NK-92 (cell line): ENCODE data around the gene KRT4.

Source experiments
- DNase-seq: peaks from one replicate; lab custom pipeline; 2025; ENCODE audit not compliant: unreplicated experiment; lab: John Stamatoyannopoulos, UW

Gene KRT4

GRCh38 chr12:52822771-52823510, 9.0 kb upstream of the KRT4 start:
- DNase-seq: no peak

GRCh38 chr12:52821826-52822660, 8.1 kb upstream of the KRT4 start:
- no peak for DNase-seq

- no peak for DNase-seq
Measured at GRCh38 chr12:52821071-52821730, 7.3 kb upstream of the KRT4 start.

- DNase-seq: no peak
Measured at GRCh38 chr12:52820521-52820920, 6.6 kb upstream of the KRT4 start.

GRCh38 chr12:52819731-52820510, 6.0 kb upstream of the KRT4 start:
- DNase-seq: no peak

GRCh38 chr12:52818887-52819420, 5.0 kb upstream of the KRT4 start:
- DNase-seq: no peak

- DNase-seq: no peak
Measured at GRCh38 chr12:52818388-52818787, 4.5 kb upstream of the KRT4 start.

- no peak for DNase-seq
Measured at GRCh38 chr12:52817699-52818238, 3.9 kb upstream of the KRT4 start.

GRCh38 chr12:52817003-52817698, 3.2 kb upstream of the KRT4 start:
- DNase-seq: no peak

- no peak for DNase-seq
Measured at GRCh38 chr12:52815676-52816588, 2.0 kb upstream of the KRT4 start.

GRCh38 chr12:52815161-52815560, 1.2 kb upstream of the KRT4 start:
- DNase-seq: no peak

GRCh38 chr12:52814710-52815155, 817 bp upstream of the KRT4 start:
- DNase-seq: no peak

- no peak for DNase-seq
Measured at GRCh38 chr12:52813203-52813819, 605 bp downstream of the KRT4 start.

GRCh38 chr12:52812749-52813148, 1.2 kb downstream of the KRT4 start:
- DNase-seq: no peak

- no peak for DNase-seq
Measured at GRCh38 chr12:52812073-52812400, 1.9 kb downstream of the KRT4 start.

GRCh38 chr12:52811191-52812072, 2.5 kb downstream of the KRT4 start:
- DNase-seq: no peak

GRCh38 chr12:52810554-52810953, 3.4 kb downstream of the KRT4 start:
- DNase-seq: no peak

- DNase-seq: no peak
Measured at GRCh38 chr12:52809166-52809565, 4.8 kb downstream of the KRT4 start.
